Measurements from ENCODE around the gene ABI2.
A peak's percentile ranks its signal among the peaks of the same experiment; 100 is the strongest.
"Not testable (repeated sequence)": the region's sequence is repeated elsewhere in the genome, so short reads cannot be mapped to it uniquely, and the experiment has no call there.

Gene ABI2

GRCh38 chr2:203327901-203328759, at the start of gene ABI2:
Gene ABI2, plus strand, starts transcription at chr2:203328394. Its CDS starts 121 bp downstream, at chr2:203328515.
- no peak for FAIRE-seq

- no peak for FAIRE-seq
Observed at GRCh38 chr2:203279288-203279687, 48.9 kb upstream of the ABI2 start.

DNA sequence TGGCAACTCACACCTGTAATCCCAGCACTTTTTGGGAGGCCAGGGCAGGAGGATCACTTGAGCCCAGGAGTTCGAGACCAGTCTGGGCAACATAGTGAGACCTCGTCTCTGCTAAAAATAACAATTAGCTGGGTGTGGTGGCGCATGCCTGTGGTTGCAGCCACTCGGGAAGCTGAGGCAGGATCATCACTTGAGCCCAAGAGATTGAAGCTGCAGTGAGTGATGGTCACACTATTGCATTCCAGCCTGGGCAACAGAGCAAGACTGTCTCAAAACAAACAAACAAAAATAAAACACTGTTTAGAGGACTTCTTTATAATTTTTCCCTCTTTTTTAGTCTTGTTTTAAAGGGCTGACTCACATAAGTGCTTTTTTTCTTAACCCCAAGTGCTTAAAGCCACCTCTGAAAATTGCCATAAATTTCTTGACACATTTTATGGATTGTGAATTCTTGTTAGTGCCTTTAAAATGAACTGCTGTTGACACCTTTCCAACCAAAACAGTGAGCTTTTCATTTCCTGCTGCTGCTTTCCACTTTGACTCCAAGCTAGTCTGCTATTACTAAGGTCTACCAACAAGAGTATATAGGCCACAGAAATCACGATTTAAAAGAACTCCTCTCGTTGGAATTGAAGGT, 47.6 kb upstream of the ABI2 start:
- FAIRE-seq = no peak

GRCh38 chr2:203282101-203282500, 46.1 kb upstream of the ABI2 start:
- no peak for FAIRE-seq

GRCh38 chr2:203286532-203286931, 41.7 kb upstream of the ABI2 start:
- no peak for FAIRE-seq

DNA sequence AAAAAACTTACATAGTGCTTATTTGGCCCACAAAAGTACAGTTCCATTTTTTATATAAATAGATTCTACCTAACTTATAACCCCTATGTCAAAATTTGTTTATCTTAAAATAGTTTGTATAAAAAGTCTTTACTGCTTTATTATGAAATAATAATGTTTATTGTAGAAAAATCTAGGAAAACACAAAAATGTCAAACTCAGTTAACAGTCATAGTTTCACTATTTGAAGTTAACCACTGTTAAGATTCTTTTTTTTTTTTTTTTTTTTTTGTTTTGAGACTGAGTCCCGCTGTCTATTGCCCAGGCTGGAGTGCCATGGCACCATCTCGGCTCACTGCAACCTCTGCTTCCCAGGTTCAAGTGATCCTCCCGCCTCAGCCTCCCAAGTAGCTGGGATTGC, 26.5 kb upstream of the ABI2 start:
- FAIRE-seq = peak; percentile 65

GRCh38 chr2:203302586-203302985, 25.6 kb upstream of the ABI2 start:
- not testable (repeated sequence) for FAIRE-seq

DNA sequence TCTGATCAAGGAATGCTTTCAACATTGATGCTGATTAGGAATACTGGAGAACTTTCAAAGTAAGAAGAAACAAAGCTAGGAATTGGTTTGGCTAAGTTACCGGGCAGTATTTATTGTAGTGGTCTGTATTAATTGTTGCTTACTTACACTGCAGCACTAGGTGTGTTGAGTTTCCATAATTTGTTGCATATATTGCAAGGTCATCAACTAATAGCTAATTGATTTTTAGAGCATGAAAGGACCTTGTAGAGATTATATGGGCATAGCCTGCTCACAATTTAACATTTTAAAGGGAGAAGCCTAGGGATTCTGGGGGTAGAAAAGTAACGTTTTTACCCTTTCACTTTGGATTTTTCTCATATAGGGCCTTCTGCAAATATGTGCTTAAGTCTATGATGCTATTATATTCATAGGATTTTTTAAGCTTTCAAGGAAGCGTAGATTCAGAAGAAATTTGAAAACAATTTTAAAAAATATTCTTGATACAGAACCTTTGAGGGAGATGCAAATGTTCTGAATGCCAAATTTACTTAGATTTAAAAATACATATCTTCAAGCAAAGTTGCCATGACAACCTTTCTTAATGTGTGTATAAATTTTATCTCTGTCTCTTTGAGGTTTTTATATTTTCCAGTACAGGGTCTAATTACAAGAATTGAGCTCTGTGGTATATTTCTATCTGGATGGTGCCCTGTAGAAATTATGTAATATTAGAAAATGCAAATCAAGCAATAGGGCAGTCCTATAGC, 17.3 kb upstream of the ABI2 start:
- FAIRE-seq = no peak

- FAIRE-seq = no peak
Observed at GRCh38 chr2:203326356-203326755, 1.8 kb upstream of the ABI2 start.

DNA sequence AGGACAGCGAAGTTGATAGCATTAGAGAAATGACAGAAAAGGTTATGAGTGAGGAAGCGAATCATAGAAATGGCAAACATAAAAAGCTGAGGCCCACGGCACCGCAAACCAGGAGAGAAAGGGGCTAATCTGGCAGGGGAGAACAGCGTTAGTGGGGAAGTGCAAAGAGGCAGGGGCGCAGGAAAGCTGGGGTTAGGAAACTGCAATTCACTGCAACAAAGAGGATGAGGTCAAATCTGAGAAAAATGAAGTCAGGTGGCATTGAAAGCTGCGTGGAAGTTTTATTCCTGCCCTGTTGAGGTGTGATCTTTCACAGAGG, 653 bp upstream of the ABI2 start:
- no peak for FAIRE-seq

DNA sequence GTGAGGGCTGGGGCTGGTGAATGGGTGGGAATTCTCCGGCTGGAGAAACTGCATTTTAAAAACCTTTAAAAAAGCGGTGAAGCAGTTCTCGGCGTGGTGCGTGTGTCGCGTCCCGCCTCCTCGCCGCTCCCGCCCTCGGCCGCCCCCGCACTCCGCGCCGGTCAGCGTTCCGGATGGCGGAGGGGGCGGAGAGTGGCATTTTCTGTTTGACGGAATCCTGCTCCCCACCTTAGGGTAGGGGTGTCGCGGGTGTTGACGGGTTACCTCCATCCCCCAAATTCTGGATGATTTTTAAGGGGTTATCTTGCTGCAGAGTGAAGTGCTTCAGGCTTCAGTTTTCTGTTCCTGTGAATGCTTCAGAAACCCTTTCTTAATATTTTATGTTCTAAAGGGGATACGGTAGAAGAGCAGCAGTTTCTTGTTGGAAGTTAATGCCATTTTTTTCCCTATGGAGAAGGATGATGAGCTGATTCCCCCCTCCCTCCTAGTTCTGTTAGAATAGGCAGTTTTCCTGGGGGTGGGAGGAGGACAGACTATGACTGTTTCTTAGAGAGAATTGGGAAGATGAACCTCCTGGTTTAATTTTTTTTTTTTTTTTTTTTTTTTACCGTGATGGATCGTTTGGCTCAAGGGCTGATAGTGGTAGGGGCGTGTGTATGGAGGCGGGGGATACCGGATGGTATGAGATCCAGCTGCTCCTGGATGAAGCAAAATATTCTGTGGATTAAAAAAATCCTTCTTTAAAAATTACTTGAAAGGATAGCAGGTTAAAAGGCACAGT, 756 bp downstream of the ABI2 start:
- FAIRE-seq = no peak

DNA sequence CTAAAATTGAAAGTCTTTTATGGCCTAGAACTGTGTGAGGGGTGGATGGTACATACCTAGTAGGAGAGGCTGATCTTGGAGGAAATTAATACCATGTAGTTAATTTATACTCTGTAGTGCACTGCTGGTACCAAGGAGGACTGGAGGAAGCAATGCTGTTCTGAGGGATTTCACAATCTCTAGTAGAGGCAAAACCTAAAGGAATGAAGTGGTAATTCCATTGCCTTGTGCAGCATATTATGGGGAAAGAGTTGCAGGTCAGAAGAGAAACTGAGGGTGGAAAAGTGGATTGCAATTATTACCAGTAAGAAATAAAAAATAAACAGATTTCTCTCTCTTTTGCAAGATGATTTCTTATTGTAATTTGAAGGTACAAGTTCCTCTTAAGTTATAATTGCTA, 2.2 kb downstream of the ABI2 start:
- FAIRE-seq = no peak

DNA sequence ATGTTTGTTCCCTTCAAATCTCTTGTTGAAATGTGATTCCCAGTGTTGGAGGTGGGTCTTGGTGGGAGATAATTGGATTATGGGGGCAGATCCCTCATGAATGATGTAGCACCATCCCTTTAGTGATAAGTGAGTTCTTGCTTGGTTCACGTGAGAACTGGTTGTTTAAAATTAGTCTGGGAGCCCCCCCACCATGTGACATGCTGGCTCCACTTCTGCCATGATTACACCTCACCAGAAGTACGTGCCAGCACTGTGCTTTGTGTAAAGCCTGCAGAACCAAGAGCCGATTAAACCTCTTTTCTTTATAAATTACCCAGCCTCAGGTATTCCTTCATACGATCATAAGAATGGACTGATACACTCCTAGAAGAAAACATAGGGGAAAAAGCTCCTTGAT, 10.1 kb downstream of the ABI2 start:
- no peak for FAIRE-seq

GRCh38 chr2:203340791-203341487, 12.7 kb downstream of the ABI2 start:
- FAIRE-seq = no peak

GRCh38 chr2:203341741-203342310, 13.6 kb downstream of the ABI2 start:
- peak; percentile 51 for FAIRE-seq

- not testable (repeated sequence) for FAIRE-seq
Observed at GRCh38 chr2:203342374-203342773, 14.2 kb downstream of the ABI2 start.

GRCh38 chr2:203344667-203345066, 16.5 kb downstream of the ABI2 start:
- no peak for FAIRE-seq

GRCh38 chr2:203346612-203347011, 18.4 kb downstream of the ABI2 start:
- no peak for FAIRE-seq

- FAIRE-seq = no peak
Observed at GRCh38 chr2:203347375-203347774, 19.2 kb downstream of the ABI2 start.

GRCh38 chr2:203352604-203353255, 24.5 kb downstream of the ABI2 start:
- peak; percentile 99 for FAIRE-seq

- FAIRE-seq = no peak
Observed at GRCh38 chr2:203354966-203355365, 26.8 kb downstream of the ABI2 start.

Measured in islet of Langerhans (tissue), 1 donor.